Neural cell (in vitro differentiated cells): ENCODE measurements around the gene SLC16A13. TPM values are rescaled to one million over a fixed set of nuclear protein-coding genes. Genes with fewer than 3 reads are reported as not detected.

Experiments
- H2AFZ ChIP-seq: fragments of 200-600, 300-800 bp; sonication (generic), shearing (Covaris generic); 2 replicates; pipeline ENCODE4 v1.6.0; 2014; ENCODE audit warnings: low read depth, mild to moderate bottlenecking, antibody characterized with exemption, low read length, moderate library complexity
- H3F3A ChIP-seq: fragments of 200-600 bp; shearing (Covaris generic); 2 replicates; pipeline ENCODE4 v1.6.1; 2016; ENCODE audit warnings: mild to moderate bottlenecking, moderate library complexity, mixed read lengths, antibody characterized with exemption, low read length; ENCODE audit not compliant: insufficient read depth, poor library complexity, severe bottlenecking
- H3K27ac ChIP-seq: fragments of 200-600, 300-800 bp; sonication (generic), shearing (Covaris generic); 2 replicates; pipeline ENCODE4 v1.5.1; 2014; ENCODE audit warnings: mild to moderate bottlenecking, low read length, moderate library complexity
- H3K27me3 ChIP-seq: fragments of 300-800, 200-600 bp; sonication (generic), shearing (Covaris generic); 2 replicates; pipeline ENCODE4 v1.6.0; 2014; ENCODE audit warnings: mild to moderate bottlenecking, low read depth, low read length, moderate library complexity; ENCODE audit not compliant: insufficient read depth
- H3K36me3 ChIP-seq: fragments of 300-800, 200-600 bp; sonication (generic), shearing (Covaris generic); 2 replicates; pipeline ENCODE4 v1.5.1; 2014; ENCODE audit warnings: mild to moderate bottlenecking, antibody characterized with exemption, low read length, moderate library complexity; ENCODE audit not compliant: insufficient read depth
- H3K4me2 ChIP-seq: fragments of 300-800, 200-600 bp; sonication (generic), shearing (Covaris generic); 2 replicates; pipeline ENCODE4 v1.6.0; 2014; ENCODE audit warnings: mild to moderate bottlenecking, low read length
- H3K4me3 ChIP-seq: fragments of 300-800, 200-600 bp; sonication (generic), shearing (Covaris generic); 2 replicates; pipeline ENCODE4 v1.5.1; 2014; ENCODE audit warnings: mild to moderate bottlenecking, low read length, moderate library complexity
- H3K79me2 ChIP-seq: fragments of 200-600 bp; shearing (Covaris generic); replicated peaks from 2 replicates; pipeline ENCODE4 v1.6.0; 2014; ENCODE audit warnings: mild to moderate bottlenecking, low read length, moderate library complexity; ENCODE audit not compliant: insufficient read depth
- H3K9ac ChIP-seq: fragments of 300-800, 200-600 bp; sonication (generic), shearing (Covaris generic); 2 replicates; pipeline ENCODE4 v1.6.1; 2016; ENCODE audit warnings: mild to moderate bottlenecking, low read length, mixed read lengths
- H3K9me2 ChIP-seq: fragments of 200-600 bp; shearing (Covaris generic); 2 replicates; pipeline ENCODE4 v1.6.1; 2016; ENCODE audit warnings: mild to moderate bottlenecking, low read length, mixed read lengths; ENCODE audit not compliant: insufficient read depth
- H3K9me3 ChIP-seq: fragments of 200-600, 300-800 bp; sonication (generic), shearing (Covaris generic); 2 replicates; pipeline ENCODE4 v1.6.1; 2016; ENCODE audit warnings: mild to moderate bottlenecking, mixed run types, low read length, moderate library complexity, mixed read lengths
- H4K20me1 ChIP-seq: fragments of 200-600 bp; shearing (Covaris generic); 2 replicates; pipeline ENCODE4 v1.6.1; 2016; ENCODE audit warnings: mild to moderate bottlenecking, mixed run types; ENCODE audit not compliant: insufficient read depth
- EP300 ChIP-seq: fragments of 450-650 bp; conservative IDR thresholded peaks from 2 replicates; pipeline ENCODE4 v1.6.1; 2014; ENCODE audit warnings: antibody characterized with exemption, mild to moderate bottlenecking, moderate library complexity; ENCODE audit not compliant: poor library complexity, severe bottlenecking
- EZH2 ChIP-seq: fragments of 200-600, 300-800 bp; shearing (Covaris generic), sonication (generic); IDR thresholded peaks from 2 replicates; pipeline ENCODE4 v1.6.1; 2014; ENCODE audit warnings: antibody characterized with exemption, low read length, borderline replicate concordance, mild to moderate bottlenecking; ENCODE audit not compliant: insufficient read depth, poor library complexity, severe bottlenecking
- MXI1 ChIP-seq: fragments of 450-650 bp; conservative IDR thresholded peaks from 2 replicates; pipeline ENCODE4 v1.6.1; 2014; ENCODE audit warnings: antibody characterized with exemption, mild to moderate bottlenecking; ENCODE audit not compliant: poor library complexity, severe bottlenecking
- POLR2AphosphoS5 ChIP-seq: IDR thresholded peaks from 2 replicates; pipeline ENCODE4 v1.6.1; 2012
- RAD21 ChIP-seq: fragments of 450-650 bp; conservative IDR thresholded peaks from 2 replicates; pipeline ENCODE4 v1.6.1; 2014; ENCODE audit warnings: antibody characterized with exemption, mild to moderate bottlenecking, moderate library complexity
- SMC3 ChIP-seq: fragments of 450-650 bp; conservative IDR thresholded peaks from 2 replicates; pipeline ENCODE4 v1.6.1; 2014; ENCODE audit warnings: antibody characterized with exemption, mild to moderate bottlenecking, moderate library complexity; ENCODE audit not compliant: poor library complexity
- TAF1 ChIP-seq: IDR thresholded peaks from 2 replicates; pipeline ENCODE4 v1.6.1; 2012; ENCODE audit warnings: low read depth
- polyA plus RNA-seq: library from polyadenylated mRNA; depleted of rRNA; stranded (reverse); fragments of >200 nt; gene quantifications from 2 replicates; pipeline ENCODE4 v1.2.3, GENCODE V29; 2014
- TF ChIP-seq, protein P1 (sequence below): IDR thresholded peaks from 2 replicates; pipeline ENCODE4 v1.6.1; 2012; ENCODE audit warnings: borderline replicate concordance
- TF ChIP-seq, protein P2 (sequence below): fragments of 450-650 bp; IDR thresholded peaks from 2 replicates; pipeline ENCODE4 v1.5.1; 2014; ENCODE audit warnings: antibody characterized with exemption, mild to moderate bottlenecking, moderate library complexity; ENCODE audit not compliant: poor library complexity, severe bottlenecking

SLC16A13 gene
- polyA plus RNA-seq, 1 donor from 2014 or later = not detected

DNA sequence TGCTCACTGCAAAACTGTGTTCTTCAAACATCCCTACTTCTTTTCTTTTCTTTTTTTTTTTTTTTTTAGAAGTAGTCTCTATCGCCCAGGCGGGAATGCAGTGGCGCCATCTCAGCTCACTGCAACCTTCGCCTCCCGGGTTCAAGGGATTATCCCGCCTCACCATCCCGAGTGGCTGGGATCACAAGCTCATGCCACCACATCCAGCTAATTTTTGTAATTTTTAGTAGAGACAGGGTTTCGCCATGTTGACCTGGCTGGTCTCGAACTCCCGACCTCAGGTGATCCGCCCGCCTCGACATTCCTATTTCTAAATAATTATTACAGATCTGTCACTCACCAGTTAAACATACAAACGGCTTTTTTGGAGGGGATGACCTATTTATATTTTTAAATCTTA lies 24.4 kb upstream of the SLC16A13 start:
- Histone ChIP-seq H3K4me2 (peak overlapping the region; percentile 99), H3K4me3 (peak overlapping the region; percentile 81), H3K36me3 (no peaks in the 10 kb centered on the region), H2AFZ (peak overlapping the region; percentile 86), H3K27ac (no peak overlapping the region), H3K79me2 (peaks cover 28% of the 10 kb centered on the region), H3F3A (no peaks in the 10 kb centered on the region), H3K9ac (peak overlapping the region; percentile 97), H3K9me3 (no peaks in the 10 kb centered on the region), H3K9me2 (no peaks in the 10 kb centered on the region), H4K20me1 (no peaks in the 10 kb centered on the region), H3K27me3 (no peaks in the 10 kb centered on the region)
- TF ChIP-seq RAD21 (no peak), SMC3 (no peak), EZH2 (no peak), TAF1 (no peak), POLR2AphosphoS5 (no peak), EP300 (no peak), MXI1 (no peak)
- TF ChIP-seq, protein P1, sequence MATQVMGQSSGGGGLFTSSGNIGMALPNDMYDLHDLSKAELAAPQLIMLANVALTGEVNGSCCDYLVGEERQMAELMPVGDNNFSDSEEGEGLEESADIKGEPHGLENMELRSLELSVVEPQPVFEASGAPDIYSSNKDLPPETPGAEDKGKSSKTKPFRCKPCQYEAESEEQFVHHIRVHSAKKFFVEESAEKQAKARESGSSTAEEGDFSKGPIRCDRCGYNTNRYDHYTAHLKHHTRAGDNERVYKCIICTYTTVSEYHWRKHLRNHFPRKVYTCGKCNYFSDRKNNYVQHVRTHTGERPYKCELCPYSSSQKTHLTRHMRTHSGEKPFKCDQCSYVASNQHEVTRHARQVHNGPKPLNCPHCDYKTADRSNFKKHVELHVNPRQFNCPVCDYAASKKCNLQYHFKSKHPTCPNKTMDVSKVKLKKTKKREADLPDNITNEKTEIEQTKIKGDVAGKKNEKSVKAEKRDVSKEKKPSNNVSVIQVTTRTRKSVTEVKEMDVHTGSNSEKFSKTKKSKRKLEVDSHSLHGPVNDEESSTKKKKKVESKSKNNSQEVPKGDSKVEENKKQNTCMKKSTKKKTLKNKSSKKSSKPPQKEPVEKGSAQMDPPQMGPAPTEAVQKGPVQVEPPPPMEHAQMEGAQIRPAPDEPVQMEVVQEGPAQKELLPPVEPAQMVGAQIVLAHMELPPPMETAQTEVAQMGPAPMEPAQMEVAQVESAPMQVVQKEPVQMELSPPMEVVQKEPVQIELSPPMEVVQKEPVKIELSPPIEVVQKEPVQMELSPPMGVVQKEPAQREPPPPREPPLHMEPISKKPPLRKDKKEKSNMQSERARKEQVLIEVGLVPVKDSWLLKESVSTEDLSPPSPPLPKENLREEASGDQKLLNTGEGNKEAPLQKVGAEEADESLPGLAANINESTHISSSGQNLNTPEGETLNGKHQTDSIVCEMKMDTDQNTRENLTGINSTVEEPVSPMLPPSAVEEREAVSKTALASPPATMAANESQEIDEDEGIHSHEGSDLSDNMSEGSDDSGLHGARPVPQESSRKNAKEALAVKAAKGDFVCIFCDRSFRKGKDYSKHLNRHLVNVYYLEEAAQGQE = no peak
- TF ChIP-seq, protein P2, sequence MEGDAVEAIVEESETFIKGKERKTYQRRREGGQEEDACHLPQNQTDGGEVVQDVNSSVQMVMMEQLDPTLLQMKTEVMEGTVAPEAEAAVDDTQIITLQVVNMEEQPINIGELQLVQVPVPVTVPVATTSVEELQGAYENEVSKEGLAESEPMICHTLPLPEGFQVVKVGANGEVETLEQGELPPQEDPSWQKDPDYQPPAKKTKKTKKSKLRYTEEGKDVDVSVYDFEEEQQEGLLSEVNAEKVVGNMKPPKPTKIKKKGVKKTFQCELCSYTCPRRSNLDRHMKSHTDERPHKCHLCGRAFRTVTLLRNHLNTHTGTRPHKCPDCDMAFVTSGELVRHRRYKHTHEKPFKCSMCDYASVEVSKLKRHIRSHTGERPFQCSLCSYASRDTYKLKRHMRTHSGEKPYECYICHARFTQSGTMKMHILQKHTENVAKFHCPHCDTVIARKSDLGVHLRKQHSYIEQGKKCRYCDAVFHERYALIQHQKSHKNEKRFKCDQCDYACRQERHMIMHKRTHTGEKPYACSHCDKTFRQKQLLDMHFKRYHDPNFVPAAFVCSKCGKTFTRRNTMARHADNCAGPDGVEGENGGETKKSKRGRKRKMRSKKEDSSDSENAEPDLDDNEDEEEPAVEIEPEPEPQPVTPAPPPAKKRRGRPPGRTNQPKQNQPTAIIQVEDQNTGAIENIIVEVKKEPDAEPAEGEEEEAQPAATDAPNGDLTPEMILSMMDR = no peak

DNA sequence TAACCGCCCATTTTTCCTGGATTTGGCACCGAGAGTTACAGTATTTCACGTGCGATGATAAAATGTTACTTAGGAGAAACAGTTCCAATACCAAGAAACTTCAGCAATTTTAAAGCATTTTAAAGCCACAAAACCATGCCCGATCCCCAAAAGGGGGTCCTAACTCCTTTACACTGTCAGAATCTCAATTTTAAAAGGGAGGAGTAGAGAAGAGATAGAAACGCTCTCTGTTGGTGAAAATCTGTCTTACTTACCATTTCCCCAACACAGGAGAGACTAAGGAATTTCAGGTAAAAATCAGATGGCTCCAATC lies 23.9 kb upstream of the SLC16A13 start:
- Histone ChIP-seq H3K27ac (peak overlapping the region; percentile 91), H3K4me2 (peak overlapping the region; percentile 99), H3K9ac (peak overlapping the region; percentile 97), H3K36me3 (no peaks in the 10 kb centered on the region), H4K20me1 (no peaks in the 10 kb centered on the region), H3K9me3 (no peaks in the 10 kb centered on the region), H2AFZ (peak overlapping the region; percentile 86), H3K9me2 (no peaks in the 10 kb centered on the region), H3K79me2 (peaks cover 28% of the 10 kb centered on the region), H3K27me3 (no peaks in the 10 kb centered on the region), H3F3A (no peaks in the 10 kb centered on the region), H3K4me3 (peak overlapping the region; percentile 81)
- TF ChIP-seq MXI1 (no peak), POLR2AphosphoS5 (no peak)
